Stimulated activated CD4-positive, alpha-beta T cell treated with anti-CD3 and anti-CD28 coated beads, Interleukin-1b, Interleukin-23, amount 100 ng/mL, for 24 hours (primary cell): ENCODE data around the gene CFAP52.
A peak's percentile ranks its signal among the peaks of the same experiment; 100 is the strongest.
"Not testable (repeated sequence)": the region's sequence is repeated elsewhere in the genome, so short reads cannot be mapped to it uniquely, and the experiment has no call there.

ENCODE experiments used
- DNase-seq, 4 experiments: peaks; one replicate each; pipeline ENCODE4 v3.0.0-alpha.2; 2020; ENCODE audit warnings: low read depth in 4 of 4, low spot score in 1 of 4

Gene CFAP52, protein sequence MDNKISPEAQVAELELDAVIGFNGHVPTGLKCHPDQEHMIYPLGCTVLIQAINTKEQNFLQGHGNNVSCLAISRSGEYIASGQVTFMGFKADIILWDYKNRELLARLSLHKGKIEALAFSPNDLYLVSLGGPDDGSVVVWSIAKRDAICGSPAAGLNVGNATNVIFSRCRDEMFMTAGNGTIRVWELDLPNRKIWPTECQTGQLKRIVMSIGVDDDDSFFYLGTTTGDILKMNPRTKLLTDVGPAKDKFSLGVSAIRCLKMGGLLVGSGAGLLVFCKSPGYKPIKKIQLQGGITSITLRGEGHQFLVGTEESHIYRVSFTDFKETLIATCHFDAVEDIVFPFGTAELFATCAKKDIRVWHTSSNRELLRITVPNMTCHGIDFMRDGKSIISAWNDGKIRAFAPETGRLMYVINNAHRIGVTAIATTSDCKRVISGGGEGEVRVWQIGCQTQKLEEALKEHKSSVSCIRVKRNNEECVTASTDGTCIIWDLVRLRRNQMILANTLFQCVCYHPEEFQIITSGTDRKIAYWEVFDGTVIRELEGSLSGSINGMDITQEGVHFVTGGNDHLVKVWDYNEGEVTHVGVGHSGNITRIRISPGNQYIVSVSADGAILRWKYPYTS

DNA sequence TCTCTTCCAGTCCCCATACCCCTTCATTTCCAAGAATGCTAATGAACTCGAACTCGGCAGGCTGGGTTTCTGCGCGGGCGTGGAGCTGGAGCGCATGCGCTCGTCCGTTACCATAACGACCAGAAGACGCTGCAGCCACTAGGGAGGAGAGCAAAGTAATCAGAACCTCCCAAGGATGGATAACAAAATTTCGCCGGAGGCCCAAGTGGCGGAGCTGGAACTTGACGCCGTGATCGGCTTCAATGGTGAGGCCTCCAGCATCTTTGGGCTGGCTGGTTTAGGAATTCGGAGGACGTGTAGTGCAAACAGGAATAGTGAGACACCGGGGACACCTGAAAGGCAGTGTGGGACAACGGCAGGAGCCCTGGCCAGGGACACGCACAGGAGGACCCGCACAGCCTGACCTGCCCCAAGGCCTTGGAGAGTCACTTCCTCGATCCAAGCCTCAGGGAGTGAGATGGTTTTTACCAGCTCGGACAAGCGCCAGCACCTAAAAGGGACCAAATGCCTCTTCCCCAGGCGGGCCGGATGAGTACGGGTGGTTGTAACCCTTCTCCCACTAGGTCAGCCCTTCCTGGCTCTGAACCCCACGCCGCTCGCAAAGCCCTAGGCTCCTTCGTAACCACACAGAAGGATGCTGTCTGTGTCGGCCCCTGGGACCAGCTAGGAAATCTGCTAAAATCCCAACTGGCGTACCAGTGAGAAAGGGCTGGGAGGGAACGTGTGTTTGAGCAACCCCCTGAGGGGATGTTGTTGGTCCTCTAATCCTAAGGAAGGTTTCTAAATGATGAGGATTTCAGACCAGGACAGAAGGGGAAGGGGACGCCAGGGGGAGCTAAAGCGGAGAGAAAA is at the start of gene CFAP52:
TSS of gene CFAP52 (plus strand) at position 122 of the 852 bp plus-strand sequence. CDS start at position 176, 54 bp downstream.
- DNase-seq: peak; percentile 46 to 67 (median 60)

DNA sequence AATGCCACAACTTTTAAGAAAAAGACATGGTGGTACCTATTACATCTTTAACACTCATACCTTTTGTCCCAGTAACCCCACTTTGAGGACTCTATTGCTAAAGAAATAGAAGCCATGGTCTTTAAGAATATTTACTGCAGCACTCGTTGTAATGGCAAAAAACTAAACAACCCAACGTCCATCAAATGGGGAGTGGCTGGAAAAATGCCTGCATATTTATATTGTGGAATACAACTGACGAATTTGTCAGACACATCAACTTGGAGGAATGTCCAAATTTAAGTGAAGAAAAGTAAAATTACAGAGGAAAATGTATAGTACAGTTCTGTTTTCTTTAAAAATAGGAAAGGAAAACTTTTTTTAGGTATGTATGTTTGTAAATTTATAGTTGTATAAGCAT is 48.7 kb upstream of the CFAP52 start:
- no peak for DNase-seq

DNA sequence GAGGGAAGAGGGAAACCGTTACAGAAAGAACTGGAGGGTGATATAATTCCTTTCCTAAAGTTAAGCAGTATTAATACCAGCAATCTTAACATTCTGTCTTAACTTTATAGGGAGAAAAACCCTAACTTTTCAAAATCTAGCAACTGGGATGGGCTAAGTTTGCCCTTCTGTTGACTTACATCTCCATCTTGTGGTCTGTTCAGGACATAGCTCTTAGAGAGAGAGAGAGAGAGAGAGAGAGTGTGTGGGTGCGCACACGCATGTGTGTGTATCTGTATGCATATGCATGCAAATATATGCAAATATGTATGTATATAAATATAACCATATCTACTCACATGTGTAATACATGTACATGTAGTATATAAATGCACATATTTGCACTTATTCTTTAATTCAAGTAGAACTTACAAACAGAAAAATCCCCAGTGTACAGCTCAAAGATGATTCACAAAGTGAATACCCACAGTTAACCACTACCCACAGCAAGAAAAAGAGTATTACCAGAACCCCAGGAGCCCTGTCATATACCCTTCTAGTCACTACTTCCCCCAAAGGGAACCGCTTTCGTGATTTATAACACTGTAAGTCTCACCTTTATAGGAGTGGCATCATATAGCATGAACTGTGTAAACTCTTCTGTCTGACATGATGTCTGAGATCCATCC is 47.3 kb upstream of the CFAP52 start:
- DNase-seq: no peak

DNA sequence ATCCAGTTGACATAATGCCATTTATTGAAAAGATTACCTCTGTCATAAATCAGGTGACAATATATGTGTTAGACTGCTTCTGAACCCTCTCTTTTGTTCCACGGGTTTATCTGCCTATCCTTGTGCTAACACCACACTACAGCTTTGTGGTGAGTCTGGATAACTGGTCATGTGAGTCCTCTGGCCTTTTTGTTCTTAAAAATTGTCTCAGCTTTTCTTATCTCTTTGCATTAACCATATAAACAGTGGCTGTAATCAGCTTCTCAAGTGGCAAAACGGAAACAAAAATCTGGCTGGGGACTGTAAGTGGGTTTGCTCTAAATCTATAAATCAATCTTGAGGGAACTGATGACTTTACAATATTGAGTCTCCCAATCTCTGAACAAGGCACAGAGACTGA is 45.4 kb upstream of the CFAP52 start:
- DNase-seq: no peak

DNA sequence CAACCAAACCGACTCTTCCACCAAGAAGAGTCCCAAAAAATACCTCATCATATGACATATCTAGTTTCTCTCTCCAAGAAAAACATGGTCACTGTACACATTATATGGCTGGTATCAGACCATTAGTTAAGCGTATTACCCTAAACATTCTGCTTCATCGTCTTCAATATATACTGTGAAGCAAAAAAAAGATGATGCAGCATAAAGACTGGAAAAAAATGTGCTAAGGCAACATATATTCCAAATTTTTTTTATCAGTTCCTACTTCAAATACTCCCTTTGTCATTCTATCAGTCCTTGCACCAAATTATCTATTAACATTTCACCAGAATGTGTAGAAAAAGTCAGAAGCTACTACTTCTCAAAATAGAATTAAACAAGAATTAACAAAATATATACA is 43.7 kb upstream of the CFAP52 start:
- no peak for DNase-seq

DNA sequence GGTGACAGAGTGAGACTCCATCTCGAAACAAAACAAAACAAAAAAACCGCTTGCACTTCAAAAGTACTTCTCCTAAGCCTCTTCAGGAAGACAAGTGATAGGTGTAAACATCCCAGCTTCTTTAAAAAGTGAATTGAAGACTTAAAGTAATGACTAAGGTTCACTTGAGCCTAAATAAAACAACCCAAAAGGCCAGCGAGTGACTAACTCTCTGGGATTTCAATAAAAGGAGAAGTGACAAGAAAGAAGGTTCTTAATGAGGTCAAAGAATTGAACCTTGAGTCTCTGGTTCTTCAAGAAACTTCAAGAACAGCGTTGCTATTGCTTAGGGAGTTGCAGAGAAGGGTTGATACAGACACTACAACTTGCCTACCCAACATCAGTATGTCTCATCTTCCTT is 43.0 kb upstream of the CFAP52 start:
- DNase-seq: no peak

DNA sequence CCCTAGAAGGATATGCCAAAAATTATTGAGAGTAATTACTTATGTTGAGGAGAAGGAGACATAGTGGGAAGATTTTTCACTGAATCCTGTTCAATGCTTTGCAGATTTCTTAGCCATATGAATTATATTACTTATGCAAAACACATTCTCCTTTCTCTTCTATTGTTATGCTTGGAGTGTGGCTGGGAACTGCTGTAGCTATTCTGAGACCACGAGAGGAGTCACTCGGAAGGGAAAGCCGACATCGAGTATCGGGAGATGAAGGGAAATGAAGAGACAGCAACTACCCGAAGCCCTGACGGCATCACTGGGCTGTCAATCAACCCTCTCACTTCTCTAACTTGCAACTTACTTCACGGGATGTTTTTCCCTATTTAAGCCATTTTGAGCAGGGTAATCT is 40.4 kb upstream of the CFAP52 start:
- DNase-seq: no peak

DNA sequence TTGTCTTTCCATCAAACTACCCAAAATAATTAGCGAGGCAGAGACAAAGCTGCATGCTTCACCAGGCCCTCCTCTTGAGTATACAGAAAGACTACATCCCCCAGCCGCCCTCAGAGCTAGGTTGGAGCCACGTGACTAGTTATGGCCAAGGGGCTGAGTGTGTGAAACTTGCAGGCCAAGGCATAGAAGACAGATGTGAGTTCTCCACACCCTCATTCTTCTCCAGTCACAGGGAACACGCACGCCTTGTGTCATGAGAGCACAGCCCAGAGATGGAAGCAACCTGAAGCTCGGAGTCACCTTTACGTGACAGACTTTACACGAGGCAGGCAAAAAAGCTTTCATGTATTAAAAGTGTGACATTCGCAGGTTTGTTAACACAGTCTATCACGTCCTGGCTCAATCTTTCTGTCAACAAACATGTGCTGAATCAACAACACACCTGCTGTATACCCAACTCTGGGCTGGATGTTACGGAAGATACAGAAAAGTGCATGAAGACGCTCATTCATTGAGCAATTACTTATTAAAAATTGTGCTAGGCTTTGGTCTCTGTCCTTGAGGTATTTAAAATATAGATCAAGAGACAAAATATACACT is 39.2 kb upstream of the CFAP52 start:
- DNase-seq: no peak

DNA sequence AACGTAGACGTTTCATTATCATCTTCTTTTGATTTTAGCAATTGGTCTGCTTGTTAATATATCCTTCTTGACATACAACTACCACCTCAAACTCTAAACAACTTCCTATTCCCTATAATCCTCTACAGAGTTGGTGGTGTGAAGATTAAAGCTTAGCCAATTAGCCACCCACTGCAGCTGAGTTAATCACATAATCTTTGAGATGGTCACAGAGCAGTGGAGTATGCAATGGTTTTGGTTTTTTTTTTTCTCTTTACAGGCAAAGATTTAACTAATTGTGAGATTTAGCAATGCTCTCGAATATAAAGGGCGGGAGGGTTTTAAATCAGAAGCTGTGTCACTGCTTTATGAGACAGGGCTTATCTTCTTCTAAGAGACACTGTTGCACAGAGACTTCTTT is 37.8 kb upstream of the CFAP52 start:
- no peak for DNase-seq

DNA sequence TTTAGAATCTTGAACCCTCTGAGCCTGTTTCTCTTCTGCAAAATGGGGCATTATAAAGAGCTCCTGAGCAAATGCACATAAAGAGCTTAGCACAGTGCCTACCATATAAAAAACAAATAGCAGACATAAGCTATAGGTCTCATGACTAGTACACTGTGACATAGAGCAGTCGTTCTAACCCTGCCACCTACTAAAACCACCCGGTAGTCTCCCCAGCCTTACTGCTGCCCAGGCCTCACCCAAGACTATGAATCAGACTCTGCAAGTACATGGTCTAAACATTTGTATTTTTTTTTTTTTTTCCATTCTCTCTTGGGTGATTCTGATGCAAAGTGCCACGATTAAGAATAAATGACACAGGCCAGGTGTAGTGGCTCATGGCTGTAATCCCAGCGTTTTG is 34.7 kb upstream of the CFAP52 start:
- no peak for DNase-seq

DNA sequence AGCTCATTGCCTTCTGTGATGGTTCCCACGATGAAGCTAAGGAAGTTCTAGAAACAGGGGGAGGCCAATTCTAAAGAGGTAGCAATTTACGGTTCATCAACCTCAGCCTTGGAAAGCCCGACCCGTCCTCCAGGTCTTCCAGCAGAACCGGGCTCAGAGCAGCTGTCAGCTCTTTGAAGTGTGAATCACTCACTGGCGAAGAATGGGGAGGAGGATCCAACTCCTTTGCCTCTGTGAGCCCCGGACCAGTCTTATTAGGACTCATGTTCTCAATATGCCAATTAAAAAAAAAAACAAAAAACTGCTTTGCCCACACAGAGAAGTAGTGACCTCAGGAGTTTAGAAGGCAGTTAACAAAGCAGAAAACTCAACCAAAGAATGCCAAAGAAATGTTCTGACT is 32.2 kb upstream of the CFAP52 start:
- DNase-seq: no peak

DNA sequence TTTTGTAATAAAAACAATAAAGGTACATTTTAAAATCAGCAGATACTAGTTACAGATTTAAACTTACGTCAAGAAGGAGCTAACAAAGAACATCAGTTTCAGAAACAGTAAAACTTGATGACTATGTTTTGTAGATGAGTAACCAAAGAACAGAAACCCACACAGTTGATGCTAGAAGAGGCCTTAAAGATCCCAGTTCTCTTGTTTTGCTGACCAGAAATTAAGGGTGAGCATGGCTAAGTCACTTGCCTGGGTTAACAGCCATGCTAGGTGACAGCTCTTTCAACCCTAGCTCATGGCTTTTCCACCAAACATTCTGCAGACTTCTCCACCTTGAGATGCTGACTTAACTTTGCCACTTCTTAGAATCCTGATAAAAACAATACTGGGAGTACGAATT is 27.2 kb upstream of the CFAP52 start:
- no peak for DNase-seq

DNA sequence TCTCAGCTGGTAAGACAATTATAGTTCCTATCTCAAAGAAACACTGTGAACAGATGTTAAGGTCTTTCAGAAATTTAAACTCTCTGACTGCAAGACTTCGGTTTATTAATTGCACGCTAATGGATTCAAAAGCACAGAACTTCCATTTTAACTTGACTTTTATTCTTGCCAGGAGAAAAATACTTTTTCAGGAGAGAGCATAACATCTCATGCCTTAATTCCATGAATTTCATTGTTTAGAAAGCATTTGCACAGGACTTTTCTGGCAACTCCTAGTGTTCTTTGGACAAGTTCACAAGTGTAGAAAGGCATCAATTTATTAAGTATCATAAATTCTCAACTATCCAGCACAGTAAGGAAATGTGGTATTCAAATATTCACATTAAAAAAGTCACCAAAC is 23.3 kb upstream of the CFAP52 start:
- no peak for DNase-seq

DNA sequence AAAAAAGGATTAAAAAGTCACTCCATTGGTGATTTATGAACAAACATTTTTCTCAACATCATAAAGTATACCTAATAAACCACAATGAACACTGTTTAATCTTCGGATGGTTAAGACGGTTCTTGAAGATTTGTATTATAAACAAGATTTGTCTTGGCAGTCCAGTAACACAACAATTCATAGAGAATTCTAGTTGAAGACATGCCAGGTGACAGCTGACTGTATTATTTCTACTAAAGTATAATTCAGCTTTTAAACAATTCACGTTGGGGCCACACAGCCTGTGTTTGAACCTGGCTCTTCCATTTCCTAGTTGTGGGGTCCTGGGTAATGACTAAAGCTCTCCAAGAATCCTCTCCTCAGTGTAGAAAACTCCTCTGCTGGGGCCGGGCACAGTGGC is 22.8 kb upstream of the CFAP52 start:
- DNase-seq: no peak

DNA sequence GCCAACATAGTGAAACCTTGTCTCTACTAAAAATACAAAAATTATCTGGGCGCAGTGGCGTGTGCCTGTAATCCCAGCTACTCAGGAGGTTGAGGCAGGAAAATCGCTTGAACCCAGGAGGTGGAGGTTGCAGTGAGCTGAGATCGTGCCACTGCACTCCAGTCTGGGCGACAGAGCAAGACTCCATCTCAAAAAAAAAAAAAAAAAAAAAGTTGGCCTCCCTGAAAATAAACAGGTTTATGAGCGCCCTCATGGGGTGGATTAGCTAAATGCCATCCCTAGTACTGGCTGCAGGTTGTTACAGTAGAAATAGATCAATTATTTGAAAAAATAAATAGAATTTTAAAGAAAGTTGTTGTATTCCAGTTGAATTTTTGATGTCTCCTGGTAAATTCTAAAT is 21.7 kb upstream of the CFAP52 start:
- peak in 1 of 4 experiments; percentile 28 for DNase-seq

DNA sequence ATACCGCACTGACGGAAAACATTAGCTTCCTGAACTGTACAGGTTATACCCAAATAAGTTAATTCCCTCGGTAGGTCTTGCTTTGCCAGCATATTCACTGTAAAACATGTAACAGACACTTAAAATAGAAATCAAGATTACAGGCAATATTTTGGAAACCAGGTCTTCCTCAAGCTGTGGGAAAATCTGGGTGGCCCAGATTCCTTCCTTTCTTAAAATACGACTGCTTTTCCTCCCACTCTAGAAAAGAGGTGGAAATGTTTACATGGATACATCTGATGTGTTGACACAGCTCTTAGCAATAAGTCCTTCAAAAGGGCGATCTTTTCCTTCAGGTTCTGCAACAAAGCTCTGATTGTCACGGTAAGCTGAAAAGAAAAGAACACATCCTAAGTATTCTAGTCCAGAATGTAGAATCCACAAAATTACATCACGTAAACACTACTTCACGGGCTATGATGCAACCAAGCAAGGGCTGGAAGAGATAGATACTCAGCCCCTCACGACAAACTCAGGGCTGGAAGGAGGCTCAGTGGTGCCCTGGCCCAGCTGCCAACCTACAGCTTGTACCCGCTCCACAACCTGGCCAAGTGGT is 19.2 kb upstream of the CFAP52 start:
- DNase-seq: no peak

DNA sequence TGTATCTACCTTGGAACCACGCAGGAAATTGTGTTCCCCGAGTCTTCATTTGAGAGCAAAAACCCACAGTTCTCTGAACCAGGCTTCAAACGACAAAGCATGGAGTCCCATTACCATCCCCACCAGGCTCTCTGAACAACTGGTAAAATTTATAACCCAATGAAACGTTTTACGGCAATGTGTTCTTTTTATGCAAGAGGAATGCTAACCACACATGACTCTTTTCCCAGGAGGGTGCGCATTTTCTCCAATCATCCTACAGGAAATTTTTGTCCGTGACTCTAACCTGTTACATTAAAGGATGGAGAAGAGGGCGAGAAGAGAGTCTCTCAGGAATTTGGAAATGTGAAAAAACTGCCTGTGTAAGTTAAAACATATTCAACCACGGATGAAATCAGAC is 18.6 kb upstream of the CFAP52 start:
- no peak for DNase-seq

DNA sequence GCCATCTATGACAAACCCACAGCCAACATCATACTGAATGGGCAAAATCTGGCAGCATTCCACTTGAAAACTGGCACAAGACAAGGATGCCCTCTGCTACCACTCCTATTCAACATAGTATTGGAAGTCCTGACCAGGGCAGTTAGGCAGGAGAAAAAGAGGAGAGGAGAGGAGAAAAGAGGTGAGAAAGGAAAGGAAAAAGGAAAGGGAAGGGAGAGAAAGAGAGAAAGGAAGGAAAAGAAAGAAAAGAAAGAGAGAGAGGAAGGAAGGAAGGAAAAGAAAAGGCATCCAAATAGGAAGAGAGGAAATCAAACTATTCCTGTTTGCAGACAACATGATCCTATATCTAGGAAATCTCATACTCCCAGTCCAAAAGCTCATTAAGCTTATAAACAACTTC is 12.3 kb upstream of the CFAP52 start:
- no peak for DNase-seq

DNA sequence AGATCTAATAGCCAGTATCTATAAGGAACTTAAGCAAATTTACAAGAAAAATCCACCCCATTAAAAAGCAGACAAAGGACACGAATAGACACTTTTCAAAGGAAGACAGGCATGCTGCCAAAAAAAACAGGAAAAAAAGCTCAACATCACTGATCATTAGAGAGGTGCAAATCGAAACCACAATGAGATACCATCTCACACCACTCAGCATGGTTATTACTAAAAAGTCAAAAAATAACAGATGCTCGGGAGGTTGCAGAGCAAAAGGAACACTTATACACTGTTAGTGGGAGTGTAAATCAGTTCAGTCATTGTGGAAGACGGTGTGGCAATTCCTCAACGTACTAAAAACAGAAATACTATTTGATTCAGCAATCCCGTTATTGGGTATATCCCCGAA is 10.4 kb upstream of the CFAP52 start:
- no peak for DNase-seq

DNA sequence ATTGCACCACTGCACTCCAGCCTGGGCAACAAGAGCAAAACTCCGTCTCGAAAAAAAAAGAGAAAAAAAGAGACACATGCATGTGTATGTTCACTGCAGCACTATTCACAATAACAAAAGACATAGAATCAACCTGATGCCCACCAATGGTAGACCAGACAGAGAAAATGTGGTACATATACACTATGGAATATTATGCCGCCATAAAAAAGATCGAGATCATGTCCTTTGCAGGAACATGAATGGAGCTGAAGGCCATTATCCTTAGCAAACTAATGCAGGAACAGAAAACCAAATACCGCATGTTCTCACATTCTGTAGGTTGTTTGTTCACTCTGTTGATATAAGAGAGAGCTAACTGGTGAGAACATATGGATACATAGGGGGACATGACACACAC is 9.7 kb upstream of the CFAP52 start:
- not testable (repeated sequence) for DNase-seq

DNA sequence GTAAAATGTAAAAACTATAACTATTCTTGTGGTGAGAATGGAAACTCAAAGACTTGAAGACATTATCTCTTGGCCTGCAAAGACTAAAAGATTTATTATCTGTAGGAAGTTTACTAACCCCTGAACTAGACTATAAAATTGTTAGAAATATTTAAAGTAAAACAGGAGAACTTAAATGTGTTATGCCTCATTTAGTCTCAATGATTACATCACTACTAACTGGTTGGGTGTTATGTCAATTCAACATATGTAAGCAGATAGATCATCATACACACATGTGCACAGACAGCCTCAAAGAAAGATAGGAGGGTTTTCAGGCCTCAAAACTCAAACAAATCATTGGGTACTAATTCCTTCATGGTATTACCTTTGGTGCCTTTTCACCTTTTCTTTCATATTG is 8.4 kb upstream of the CFAP52 start:
- no peak for DNase-seq
